ENCODE measurements around the gene ADCY5. TPM values are rescaled to one million over a fixed set of nuclear protein-coding genes. Genes with fewer than 3 reads are reported as not detected.

Gene ADCY5
- total RNA-seq, 1 experiment from 2014 or later, result 0.49 TPM

DNA sequence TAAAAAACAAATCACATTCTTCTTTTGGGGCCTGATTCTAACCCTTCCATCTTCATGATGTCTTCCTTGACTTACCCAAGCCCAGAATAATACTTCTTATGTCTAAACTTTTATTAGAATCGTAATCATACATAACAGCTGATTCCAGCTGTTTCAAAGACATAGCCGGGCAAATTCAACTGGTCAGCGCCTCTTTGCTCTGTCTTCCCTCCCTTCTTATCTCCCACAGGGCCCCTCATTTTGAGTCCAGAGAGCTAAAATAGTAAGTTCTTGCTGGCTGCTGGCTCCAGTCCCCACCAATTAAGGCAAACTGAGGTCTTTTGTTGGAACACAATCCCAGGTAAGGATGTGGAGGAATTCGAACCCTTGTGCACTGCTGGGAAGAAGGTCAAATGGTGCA lies 108.6 kb downstream of the ADCY5 start:
- Histone ChIP-seq H3K9ac (ENCODE audit: low read length) (no peak overlapping the region), H3K9me2 (ENCODE audit: insufficient read depth) (no peaks in the 10 kb centered on the region), H3K9me3 (ENCODE audit: control insufficient read depth in 1 of 2, insufficient read depth in 1 of 2, low read depth in 1 of 2, low read length in 2 of 2) (no peaks in the 10 kb centered on the region), H3K36me3 (ENCODE audit: control insufficient read depth in 1 of 2, insufficient read depth in 2 of 2, low read length in 2 of 2) (no peaks in the 10 kb centered on the region), H3K4me1 (ENCODE audit: control insufficient read depth in 1 of 2, insufficient read depth in 2 of 2, low read length in 2 of 2) (no peaks in the 10 kb centered on the region), H4K20me1 (ENCODE audit: insufficient read depth) (no peaks in the 10 kb centered on the region), H3K27ac (ENCODE audit: low read depth, low read length) (no peak overlapping the region), H3K27me3 (ENCODE audit: insufficient read depth, low read length) (no peaks in the 10 kb centered on the region), H3K79me2 (ENCODE audit: insufficient read depth, low read length) (no peaks in the 10 kb centered on the region), H3K4me3 (replicated peaks in 1 of 2; ENCODE audit: low read depth in 1 of 2, low read length in 2 of 2) (no peak overlapping the region), H2AFZ (ENCODE audit: low read depth, low read length, poor library complexity, severe bottlenecking) (no peak overlapping the region), H3K4me2 (ENCODE audit: low read length) (no peak overlapping the region)
- no TSS peak for BruUV-seq (replicated peaks)
- ChIA-PET CTCF (no interaction called here), POLR2A (no interaction called here), RAD21 (ENCODE audit: low non-redundant PET in 1 of 2, low total read pairs in 2 of 2, uncharacterized antibody in 2 of 2, unreplicated experiment in 2 of 2) (no interaction called here)
- intact Hi-C loops (cut with micrococcal nuclease), result loop anchor here (5.0 kb wide), 1 partner anchor 152 kb away; no protein-coding TSS in a partner anchor
- ATAC-seq (no peak), DNase-seq (ENCODE audit: low read depth, low spot score) (no peak)
- TF ChIP-seq POLR2A (IDR thresholded peaks at IDR 0.05; ENCODE audit: borderline replicate concordance, extremely low read depth, insufficient read depth, insufficient read length) (no peak), JUND (IDR thresholded peaks at IDR 0.05) (no peak), TCF7L2 (IDR thresholded peaks at IDR 0.05; ENCODE audit: borderline replicate concordance, extremely low read depth, insufficient read depth, insufficient read length) (no peak), CEBPB (IDR thresholded peaks at IDR 0.05; ENCODE audit: low read depth) (no peak), SRF (IDR thresholded peaks at IDR 0.05; ENCODE audit: low read depth) (no peak), POLR2AphosphoS5 (IDR thresholded peaks at IDR 0.05; ENCODE audit: low read depth, low read length) (no peak), FOSL1 (IDR thresholded peaks at IDR 0.05; ENCODE audit: low read depth) (no peak), MAX (IDR thresholded peaks at IDR 0.05) (no peak), RAD21 (IDR thresholded peaks at IDR 0.05; ENCODE audit: low read depth) (no peak), ZFX (IDR thresholded peaks at IDR 0.05) (no peak), ELF1 (IDR thresholded peaks at IDR 0.05; ENCODE audit: borderline replicate concordance, low read depth) (no peak)
- TF ChIP-seq, protein P1, sequence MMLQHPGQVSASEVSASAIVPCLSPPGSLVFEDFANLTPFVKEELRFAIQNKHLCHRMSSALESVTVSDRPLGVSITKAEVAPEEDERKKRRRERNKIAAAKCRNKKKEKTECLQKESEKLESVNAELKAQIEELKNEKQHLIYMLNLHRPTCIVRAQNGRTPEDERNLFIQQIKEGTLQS (IDR thresholded peaks at IDR 0.05), result no peak

DNA sequence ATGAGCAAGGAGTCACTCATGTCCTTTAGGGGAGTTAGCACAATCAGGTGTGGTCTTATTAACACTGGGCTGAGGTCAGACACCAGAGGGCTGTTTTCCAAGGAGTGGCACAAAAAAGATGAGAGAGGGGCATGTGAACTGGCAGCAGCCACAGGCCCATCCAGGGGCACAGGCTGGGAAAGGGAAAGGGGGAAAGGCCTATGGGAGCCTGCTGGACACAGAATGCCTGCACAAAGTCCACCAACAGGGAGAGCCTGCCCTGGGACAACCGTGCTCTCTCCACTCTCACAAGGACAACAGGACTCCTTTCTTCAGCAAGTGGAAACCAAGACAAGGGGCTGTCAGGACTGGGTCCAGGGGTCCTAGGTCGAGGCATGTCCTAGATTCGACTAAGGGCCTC lies 109.6 kb downstream of the ADCY5 start:
- CTCF ChIA-PET, result no interaction called here
- no peak for ATAC-seq
- DNase-seq (ENCODE audit: low read depth, low spot score), result no peak
- no peak for TF ChIP-seq ZNF274 (IDR thresholded peaks at IDR 0.05; ENCODE audit: low read depth, low read length)
- no peak for TF ChIP-seq ELF1 (IDR thresholded peaks at IDR 0.05; ENCODE audit: borderline replicate concordance, low read depth)
- no peak for TF ChIP-seq TCF7L2 (IDR thresholded peaks at IDR 0.05; ENCODE audit: borderline replicate concordance, extremely low read depth, insufficient read depth, insufficient read length)
- TF ChIP-seq SIN3A (IDR thresholded peaks at IDR 0.05; ENCODE audit: low read depth), result no peak
- TF ChIP-seq RAD21 (IDR thresholded peaks at IDR 0.05; ENCODE audit: low read depth), result no peak
- TF ChIP-seq SP1 (IDR thresholded peaks at IDR 0.05; ENCODE audit: low read depth), result no peak
- no peak for TF ChIP-seq CTCF (IDR thresholded peaks at IDR 0.05 in 2 of 3, conservative IDR thresholded peaks at IDR 0.05 in 1 of 3; ENCODE audit: borderline replicate concordance in 1 of 3, insufficient read depth in 1 of 3, low read depth in 2 of 3, low read length in 2 of 3)
- TF ChIP-seq CBX3 (IDR thresholded peaks at IDR 0.05; ENCODE audit: low read depth), result no peak
- TF ChIP-seq CEBPB (IDR thresholded peaks at IDR 0.05; ENCODE audit: low read depth), result no peak
- no peak for TF ChIP-seq ZFX (IDR thresholded peaks at IDR 0.05)
- TF ChIP-seq EZH2 (IDR thresholded peaks at IDR 0.05), result no peak
- TF ChIP-seq EGR1 (IDR thresholded peaks at IDR 0.05; ENCODE audit: low read depth), result no peak
- TF ChIP-seq FOSL1 (IDR thresholded peaks at IDR 0.05; ENCODE audit: low read depth), result no peak
- TF ChIP-seq JUND (IDR thresholded peaks at IDR 0.05), result no peak

More for the DNA sequence above, 109.6 kb downstream of the ADCY5 start:
- Histone ChIP-seq H4K20me1 (ENCODE audit: insufficient read depth) (no peaks in the 10 kb centered on the region), H3K9me2 (ENCODE audit: insufficient read depth) (no peaks in the 10 kb centered on the region), H3K4me2 (ENCODE audit: low read length) (no peak overlapping the region), H2AFZ (ENCODE audit: low read depth, low read length, poor library complexity, severe bottlenecking) (no peak overlapping the region), H3K36me3 (ENCODE audit: control insufficient read depth in 1 of 2, insufficient read depth in 2 of 2, low read length in 2 of 2) (no peaks in the 10 kb centered on the region), H3K9me3 (ENCODE audit: control insufficient read depth in 1 of 2, insufficient read depth in 1 of 2, low read depth in 1 of 2, low read length in 2 of 2) (no peaks in the 10 kb centered on the region), H3K4me1 (ENCODE audit: control insufficient read depth in 1 of 2, insufficient read depth in 2 of 2, low read length in 2 of 2) (no peaks in the 10 kb centered on the region), H3K9ac (ENCODE audit: low read length) (no peak overlapping the region), H3K79me2 (ENCODE audit: insufficient read depth, low read length) (no peaks in the 10 kb centered on the region), H3K27me3 (ENCODE audit: insufficient read depth, low read length) (no peaks in the 10 kb centered on the region), H3K4me3 (replicated peaks in 1 of 2; ENCODE audit: low read depth in 1 of 2, low read length in 2 of 2) (no peak overlapping the region), H3K27ac (ENCODE audit: low read depth, low read length) (no peak overlapping the region)
- BruUV-seq (replicated peaks), result no TSS peak
- POLR2A ChIA-PET, result no interaction called here
- intact Hi-C loops (cut with micrococcal nuclease), result no loop called here
- RAD21 ChIA-PET (ENCODE audit: low non-redundant PET in 1 of 2, low total read pairs in 2 of 2, uncharacterized antibody in 2 of 2, unreplicated experiment in 2 of 2), result no interaction called here
